T-helper 2 cell treated with Interferon-gamma antibody and Interleukin-4, amounts not matched to agents 5 μg/mL and 100 μg/mL, for 36 hours (primary cell): Measurements from ENCODE around the gene WDR7.
"Not testable (repeated sequence)": the region's sequence is repeated elsewhere in the genome, so short reads cannot be mapped to it uniquely, and the experiment has no call there.

Experiments used
- DNase-seq: peaks from one replicate; pipeline ENCODE4 v3.0.0; 2021; ENCODE audit warnings: low spot score
- H3K27ac Mint-ChIP-seq: one replicate; pipeline ENCODE4 v1.8.0; 2021; ENCODE audit warnings: mild to moderate bottlenecking, mixed read lengths
- H3K27me3 Mint-ChIP-seq: one replicate; pipeline ENCODE4 v1.8.0; 2021; ENCODE audit warnings: low read depth, mixed read lengths
- H3K36me3 Mint-ChIP-seq: one replicate; pipeline ENCODE4 v1.8.0; 2021; ENCODE audit warnings: low read depth, mixed read lengths
- H3K4me1 Mint-ChIP-seq: one replicate; pipeline ENCODE4 v1.8.0; 2021; ENCODE audit warnings: low read depth, mixed read lengths
- H3K4me3 Mint-ChIP-seq: one replicate; pipeline ENCODE4 v1.8.0; 2022; ENCODE audit warnings: mild to moderate bottlenecking, moderate library complexity, mixed read lengths
- H3K9me3 Mint-ChIP-seq: one replicate; pipeline ENCODE4 v1.8.0; 2021; ENCODE audit warnings: mixed read lengths

WDR7 gene

DNA sequence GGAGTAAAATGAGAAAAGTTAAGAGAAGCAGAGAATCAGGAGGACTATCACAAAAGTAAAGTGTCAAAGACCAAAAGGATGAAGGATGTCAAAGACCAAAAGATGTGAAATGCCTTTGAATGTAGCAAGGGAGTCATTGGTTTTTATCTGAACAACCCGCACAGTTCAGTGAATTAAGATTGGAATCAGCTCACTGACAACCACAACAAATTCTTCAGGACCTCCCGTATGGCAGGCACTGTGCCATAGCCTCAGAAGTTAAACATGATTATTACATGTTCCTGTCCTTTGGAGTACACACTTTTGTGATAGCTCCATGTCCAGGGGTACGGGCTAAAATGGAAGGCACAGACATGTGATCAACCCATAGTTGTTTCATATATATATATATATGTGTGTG is 7.8 kb upstream of the WDR7 start:
- Mint-ChIP-seq H3K27me3 (no peaks in the 10 kb centered on the region), H3K27ac (no peak overlapping the region), H3K4me1 (peaks cover 28% of the 10 kb centered on the region), H3K36me3 (peaks cover 7% of the 10 kb centered on the region), H3K4me3 (no peak overlapping the region), H3K9me3 (no peaks in the 10 kb centered on the region)
- no peak for DNase-seq

DNA sequence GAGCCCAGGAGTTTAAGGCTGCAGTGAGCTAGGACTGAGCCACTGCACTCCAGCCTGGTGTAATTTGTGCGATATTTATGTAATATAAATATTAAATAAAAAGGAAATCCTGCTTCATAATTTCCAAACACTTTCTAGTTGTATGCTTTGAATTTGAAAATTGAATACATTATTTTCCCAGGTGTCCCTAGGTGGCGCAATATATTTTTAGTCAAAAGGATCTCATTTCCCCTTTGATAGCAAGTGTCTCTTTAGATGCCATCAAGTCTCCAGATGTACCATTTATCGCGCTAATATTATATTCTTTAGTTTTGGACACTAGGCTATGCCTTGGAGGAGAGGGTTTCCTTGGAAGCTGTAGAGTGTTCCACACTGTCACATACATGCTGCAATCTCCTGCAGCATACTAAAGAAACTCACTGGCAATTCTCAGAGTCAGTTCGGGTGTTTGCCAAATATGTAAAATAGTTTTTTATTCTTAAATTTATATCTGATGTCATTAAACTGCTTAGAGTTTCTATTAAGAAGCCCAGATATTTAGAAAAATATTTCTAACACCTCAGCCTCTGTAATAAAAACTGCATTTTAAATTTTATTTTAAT is 5.6 kb upstream of the WDR7 start:
- Mint-ChIP-seq H3K27me3 (no peaks in the 10 kb centered on the region), H3K36me3 (no peaks in the 10 kb centered on the region), H3K4me1 (peaks cover 28% of the 10 kb centered on the region), H3K27ac (no peak overlapping the region), H3K9me3 (no peaks in the 10 kb centered on the region), H3K4me3 (no peak overlapping the region)
- no peak for DNase-seq

DNA sequence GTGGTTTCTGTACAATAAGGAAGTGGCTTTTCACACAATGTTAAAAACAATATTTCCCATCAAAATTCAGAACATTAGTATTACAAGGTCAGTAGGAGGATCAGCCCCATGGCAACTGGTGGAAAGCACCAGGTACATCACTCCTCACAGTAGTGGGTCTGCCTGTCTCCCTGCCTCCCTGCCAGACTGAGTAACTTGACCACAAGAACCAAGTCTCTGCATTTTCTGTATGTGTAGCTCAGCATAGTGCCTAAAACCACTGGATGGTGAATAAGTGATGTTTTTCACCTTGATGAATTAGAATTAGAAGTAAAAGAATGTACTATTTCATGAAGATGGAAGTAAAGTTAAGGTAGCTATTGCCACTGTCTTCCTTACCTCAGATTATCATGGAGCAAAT is 4.1 kb upstream of the WDR7 start:
- peak overlapping the region; percentile 41 for H3K4me3 Mint-ChIP-seq
- no peak for DNase-seq
- peak overlapping the region; percentile 28 for H3K27ac Mint-ChIP-seq
- peaks cover 35% of the 10 kb centered on the region for H3K4me1 Mint-ChIP-seq
- no peaks in the 10 kb centered on the region for H3K9me3 Mint-ChIP-seq
- H3K27me3 Mint-ChIP-seq, result no peaks in the 10 kb centered on the region
- peaks cover 3% of the 10 kb centered on the region for H3K36me3 Mint-ChIP-seq

DNA sequence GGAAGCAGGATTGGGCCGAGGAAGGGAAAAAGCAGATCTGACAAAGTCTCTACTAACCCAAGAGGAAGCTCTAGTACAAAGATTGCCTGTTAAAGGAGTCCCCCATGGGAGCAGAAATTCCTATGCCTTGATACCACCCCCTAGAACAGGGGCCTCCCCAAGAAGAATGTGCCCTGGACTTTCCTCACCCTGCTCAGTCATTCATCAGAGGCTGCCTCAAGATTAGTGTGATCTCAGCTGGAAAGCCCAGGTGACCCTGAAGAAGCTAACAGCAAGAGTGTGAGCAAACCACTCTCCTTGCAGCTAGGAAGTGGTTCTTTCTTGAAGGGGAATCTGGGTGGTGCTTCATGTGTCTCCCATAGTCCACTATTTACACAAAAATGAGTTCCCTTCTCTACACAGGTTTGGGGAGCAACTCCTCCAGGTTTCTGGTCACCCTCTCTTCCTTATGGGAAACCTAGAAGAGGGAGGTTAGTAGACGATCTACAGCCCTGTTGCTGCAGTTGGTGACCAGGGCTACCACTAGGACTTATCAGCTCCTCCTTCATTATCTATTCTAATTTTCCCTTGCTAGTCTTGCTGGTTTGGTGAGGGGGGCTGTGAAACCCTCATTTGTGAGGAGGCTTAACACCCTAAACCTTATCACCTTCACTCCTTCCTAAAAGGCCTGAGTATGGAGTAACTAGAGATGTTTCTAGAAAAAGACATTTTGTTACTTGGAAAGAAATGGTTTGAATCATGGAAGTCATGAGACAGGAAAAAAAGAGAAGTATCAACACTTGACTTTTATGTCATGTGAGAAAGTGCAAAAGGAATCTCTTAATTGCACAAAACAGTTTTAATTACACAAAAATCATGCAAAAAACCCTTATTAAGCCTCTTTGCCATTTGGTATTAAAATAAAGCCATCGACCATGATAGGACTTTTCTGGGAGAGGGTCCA is 2.9 kb upstream of the WDR7 start:
- Mint-ChIP-seq H3K27ac (no peak overlapping the region), H3K4me1 (peaks cover 39% of the 10 kb centered on the region), H3K27me3 (no peaks in the 10 kb centered on the region), H3K4me3 (no peak overlapping the region), H3K9me3 (no peaks in the 10 kb centered on the region), H3K36me3 (peaks cover 5% of the 10 kb centered on the region)
- DNase-seq, result no peak

DNA sequence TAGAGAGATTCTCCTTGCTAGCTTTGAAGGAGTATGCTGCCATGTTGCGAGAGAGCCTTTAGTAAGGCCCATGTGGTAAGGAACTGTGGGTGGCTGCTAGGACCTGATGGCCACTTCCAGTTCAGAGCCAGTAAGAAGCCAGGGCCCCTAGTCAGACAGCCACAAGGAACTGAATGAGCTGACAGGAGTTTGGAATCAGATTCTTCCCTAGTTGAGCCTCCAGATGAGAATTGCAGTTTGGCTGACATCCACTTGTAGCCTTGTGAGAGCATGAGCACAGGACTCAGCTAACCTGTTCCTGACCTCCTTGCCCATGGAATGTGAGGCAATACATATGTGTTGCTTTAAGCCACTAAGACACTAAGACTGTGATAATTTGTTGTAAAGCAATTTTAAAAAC is 1.2 kb upstream of the WDR7 start:
- no peak overlapping the region for H3K27ac Mint-ChIP-seq
- H3K27me3 Mint-ChIP-seq, result no peaks in the 10 kb centered on the region
- peaks cover 11% of the 10 kb centered on the region for H3K9me3 Mint-ChIP-seq
- peaks cover 51% of the 10 kb centered on the region for H3K4me1 Mint-ChIP-seq
- no peak for DNase-seq
- peaks cover 14% of the 10 kb centered on the region for H3K36me3 Mint-ChIP-seq
- H3K4me3 Mint-ChIP-seq, result no peak overlapping the region

DNA sequence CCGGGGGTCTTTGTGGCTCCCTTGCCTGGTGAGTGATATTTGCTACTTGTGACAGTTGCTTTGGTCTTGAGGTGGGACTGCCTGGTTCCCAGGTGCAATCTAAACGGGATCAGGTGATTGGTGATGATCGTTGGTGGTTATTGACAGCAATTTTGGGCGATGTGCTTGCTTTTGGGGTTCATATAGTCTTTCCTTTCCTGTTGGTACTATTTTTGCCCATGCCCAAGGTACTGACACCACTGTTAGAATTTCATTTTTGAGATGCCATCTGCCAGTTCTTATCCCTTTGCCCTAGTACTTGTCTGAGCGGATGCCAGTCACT is 573 bp downstream of the WDR7 start:
- Mint-ChIP-seq H3K27me3 (no peaks in the 10 kb centered on the region), H3K36me3 (peaks cover 15% of the 10 kb centered on the region), H3K9me3 (peaks cover 11% of the 10 kb centered on the region), H3K4me3 (peak overlapping the region; percentile 94), H3K27ac (peak overlapping the region; percentile 88), H3K4me1 (peaks cover 56% of the 10 kb centered on the region)
- DNase-seq, result no peak

DNA sequence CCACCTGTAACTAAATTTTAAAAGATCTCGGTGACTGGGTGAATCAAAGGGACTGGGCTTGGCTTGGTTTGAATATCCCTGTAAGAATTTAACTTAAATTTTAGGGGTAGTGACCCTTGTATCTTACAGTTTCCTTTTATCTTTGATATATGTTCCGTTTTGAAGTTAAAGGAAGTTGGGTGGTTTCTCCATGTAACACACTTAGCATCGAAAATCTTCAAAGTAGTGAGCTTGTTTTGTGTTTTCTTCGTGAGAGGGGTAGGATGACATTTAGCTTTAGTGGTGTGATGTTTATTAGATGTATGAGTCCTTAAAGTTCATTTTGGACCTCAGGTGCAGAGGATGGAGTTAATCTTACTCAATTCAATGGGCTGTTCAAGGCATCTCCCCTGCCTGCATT is 1.6 kb downstream of the WDR7 start:
- H3K4me3 Mint-ChIP-seq, result peak overlapping the region; percentile 81
- H3K27me3 Mint-ChIP-seq, result no peaks in the 10 kb centered on the region
- peaks cover 47% of the 10 kb centered on the region for H3K4me1 Mint-ChIP-seq
- peaks cover 11% of the 10 kb centered on the region for H3K9me3 Mint-ChIP-seq
- peak overlapping the region; percentile 85 for H3K27ac Mint-ChIP-seq
- H3K36me3 Mint-ChIP-seq, result peaks cover 16% of the 10 kb centered on the region
- DNase-seq, result no peak

DNA sequence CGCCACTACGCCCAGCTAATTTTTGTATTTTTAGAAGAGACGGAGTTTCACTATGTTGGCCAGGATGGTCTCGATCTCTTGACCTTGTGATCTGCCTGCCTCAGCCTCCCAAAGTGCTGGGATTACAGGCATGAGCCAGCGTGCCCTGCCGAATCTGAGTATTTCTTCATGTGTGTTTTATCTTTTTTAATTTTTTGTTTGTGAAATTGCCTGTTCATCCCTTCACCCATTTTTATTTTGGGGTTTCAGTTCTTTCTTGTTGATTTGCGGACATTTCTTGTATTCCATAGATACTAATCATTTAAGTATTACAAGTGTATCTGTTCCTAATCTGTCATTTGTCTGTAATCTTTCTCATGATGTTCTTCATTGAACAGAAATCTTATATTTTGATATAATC is 3.1 kb downstream of the WDR7 start:
- Mint-ChIP-seq H3K4me1 (peaks cover 45% of the 10 kb centered on the region), H3K4me3 (peak overlapping the region; percentile 27), H3K36me3 (peaks cover 16% of the 10 kb centered on the region), H3K9me3 (peaks cover 11% of the 10 kb centered on the region)
- H3K27me3 Mint-ChIP-seq, H3K27ac Mint-ChIP-seq, DNase-seq: not testable (repeated sequence)

DNA sequence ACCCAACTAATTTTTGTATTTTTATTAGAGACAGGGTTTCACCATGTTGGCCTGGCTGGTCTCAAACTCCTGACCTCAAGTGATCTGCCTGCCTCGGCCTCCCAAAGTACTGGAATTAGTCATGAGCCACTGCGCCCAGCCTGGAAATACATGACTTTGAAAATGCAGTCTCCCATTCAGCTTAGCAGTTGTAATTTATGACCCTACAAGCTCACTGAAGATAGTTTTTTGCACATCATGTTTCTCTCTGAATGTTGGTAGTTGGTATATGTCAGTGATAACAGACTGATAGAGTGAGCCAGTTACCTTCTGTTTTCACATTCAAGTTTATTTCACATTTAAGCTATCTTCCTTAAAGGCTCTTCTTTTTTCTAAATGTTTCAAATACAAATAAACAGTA is 7.1 kb downstream of the WDR7 start:
- H3K4me3 Mint-ChIP-seq, result no peak overlapping the region
- no peak for DNase-seq
- peaks cover 11% of the 10 kb centered on the region for H3K9me3 Mint-ChIP-seq
- no peak overlapping the region for H3K27ac Mint-ChIP-seq
- no peaks in the 10 kb centered on the region for H3K27me3 Mint-ChIP-seq
- peaks cover 16% of the 10 kb centered on the region for H3K36me3 Mint-ChIP-seq
- H3K4me1 Mint-ChIP-seq, result peaks cover 40% of the 10 kb centered on the region

DNA sequence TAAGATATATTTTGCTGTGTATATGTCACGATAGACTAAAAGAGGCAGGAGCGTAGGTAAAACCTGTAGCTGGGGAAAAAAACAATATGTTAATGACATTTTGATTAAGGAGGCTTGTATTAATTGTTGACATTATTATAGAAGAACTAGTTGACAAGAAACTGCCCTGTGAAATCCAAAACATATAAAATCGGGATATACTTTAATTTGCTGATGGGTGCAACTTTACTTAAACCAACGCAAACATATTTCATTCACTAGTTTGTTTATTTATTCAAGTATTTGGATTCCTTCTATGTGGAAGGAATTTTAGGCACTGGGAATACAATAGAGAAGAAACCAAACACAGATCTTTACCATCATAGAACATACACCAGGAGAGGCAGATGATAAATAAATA is 8.0 kb downstream of the WDR7 start:
- H3K36me3 Mint-ChIP-seq, result peaks cover 11% of the 10 kb centered on the region
- H3K4me1 Mint-ChIP-seq, result peaks cover 35% of the 10 kb centered on the region
- no peak for DNase-seq
- no peak overlapping the region for H3K27ac Mint-ChIP-seq
- no peaks in the 10 kb centered on the region for H3K27me3 Mint-ChIP-seq
- no peak overlapping the region for H3K4me3 Mint-ChIP-seq
- H3K9me3 Mint-ChIP-seq, result peaks cover 7% of the 10 kb centered on the region

DNA sequence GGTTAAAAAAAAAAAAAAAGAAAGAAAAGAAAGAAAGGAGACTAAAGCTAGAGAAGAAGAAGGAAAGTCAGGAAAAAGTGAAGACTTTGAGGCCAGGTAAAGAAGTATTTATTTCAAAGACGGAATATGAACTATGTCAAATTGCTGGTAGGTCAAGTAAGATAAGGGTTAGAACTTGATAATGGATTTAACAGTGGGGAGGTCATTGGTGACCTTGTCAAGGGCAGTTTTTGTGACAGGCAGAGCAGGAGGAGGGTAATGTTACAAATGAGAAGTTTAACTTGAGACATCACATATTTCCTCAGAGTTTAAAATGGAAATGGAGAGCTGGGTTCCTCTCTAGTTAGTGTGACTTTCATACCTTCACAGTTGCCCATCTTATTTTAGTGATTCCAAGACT is 9.5 kb downstream of the WDR7 start:
- no peak for DNase-seq
- H3K9me3 Mint-ChIP-seq, result no peaks in the 10 kb centered on the region
- H3K4me3 Mint-ChIP-seq, result no peak overlapping the region
- H3K4me1 Mint-ChIP-seq, result peaks cover 21% of the 10 kb centered on the region
- H3K27me3 Mint-ChIP-seq, result no peaks in the 10 kb centered on the region
- no peak overlapping the region for H3K27ac Mint-ChIP-seq
- H3K36me3 Mint-ChIP-seq, result peaks cover 7% of the 10 kb centered on the region

DNA sequence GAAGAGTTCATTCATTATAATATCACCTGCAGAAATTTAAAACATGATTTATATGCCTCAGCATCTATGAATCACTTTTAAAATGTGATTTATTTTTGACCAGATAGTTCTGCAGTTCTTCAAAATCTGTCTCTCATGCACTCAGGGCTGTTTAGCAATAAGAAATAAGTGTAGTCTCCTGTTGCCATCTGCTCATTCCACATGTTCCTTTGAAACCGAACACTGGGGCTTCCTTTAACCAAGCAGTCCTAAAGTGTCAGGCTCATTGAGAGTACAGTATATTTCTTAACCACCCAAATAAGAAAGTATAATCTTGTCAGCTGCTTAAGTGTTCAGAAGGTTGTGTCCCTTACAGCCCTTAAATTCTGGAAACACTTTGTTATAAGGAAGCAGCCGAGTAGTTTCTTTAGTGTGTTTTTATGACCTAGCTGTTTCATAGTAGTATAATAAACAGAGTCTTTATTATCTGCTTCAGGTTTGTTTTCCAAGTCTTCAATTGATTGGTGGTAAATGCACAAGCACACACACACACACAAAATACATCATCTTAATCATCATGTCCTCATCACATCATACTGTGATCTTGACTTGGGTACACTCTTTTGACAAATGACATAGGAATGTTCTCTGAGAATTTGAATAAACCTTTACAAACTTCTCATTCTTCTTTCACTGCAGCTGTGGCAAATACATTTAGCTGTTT is 10.4 kb downstream of the WDR7 start:
- Mint-ChIP-seq H3K4me1 (peaks cover 20% of the 10 kb centered on the region), H3K27me3 (no peaks in the 10 kb centered on the region), H3K27ac (no peak overlapping the region), H3K9me3 (no peaks in the 10 kb centered on the region), H3K36me3 (peaks cover 5% of the 10 kb centered on the region), H3K4me3 (no peak overlapping the region)
- DNase-seq, result no peak

DNA sequence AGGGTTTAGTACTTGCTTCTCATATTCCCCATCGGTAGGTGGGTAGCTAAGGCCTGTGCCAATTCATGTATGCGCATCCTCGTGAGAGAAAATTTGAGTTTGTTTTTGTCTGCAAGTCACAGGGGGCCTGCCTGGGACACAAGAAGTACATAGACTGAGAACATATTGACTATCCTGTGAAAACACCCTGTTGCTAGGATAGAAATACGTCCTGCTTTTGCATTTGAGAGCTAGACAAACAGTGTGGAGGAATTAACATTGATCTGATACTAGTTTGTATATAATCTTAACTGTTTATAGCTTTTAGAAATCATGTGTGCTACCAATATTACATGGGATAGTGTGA is 10.9 kb downstream of the WDR7 start:
- no peaks in the 10 kb centered on the region for H3K9me3 Mint-ChIP-seq

DNA sequence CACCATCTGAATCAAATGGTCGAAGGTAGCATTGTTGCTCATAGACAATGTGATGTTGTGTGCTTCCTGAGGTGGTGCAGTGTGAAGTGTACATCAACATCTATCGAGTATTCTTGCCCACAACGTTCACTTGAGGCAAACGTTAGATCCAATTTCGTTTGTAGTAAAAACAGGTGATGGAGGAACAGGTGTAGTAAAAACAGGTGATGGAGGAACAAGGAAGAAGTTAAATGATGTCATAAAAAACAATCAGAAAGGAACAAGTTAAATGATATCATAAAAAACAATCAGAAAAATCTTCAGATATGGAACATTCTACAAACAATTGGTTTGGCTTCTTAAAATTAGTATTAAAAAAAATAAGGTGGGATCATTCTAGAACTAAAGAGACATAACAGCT is 11.3 kb downstream of the WDR7 start:
- Mint-ChIP-seq H3K27ac (no peak overlapping the region), H3K27me3 (no peaks in the 10 kb centered on the region), H3K4me1 (peaks cover 19% of the 10 kb centered on the region), H3K4me3 (no peak overlapping the region), H3K36me3 (peaks cover 5% of the 10 kb centered on the region), H3K9me3 (no peaks in the 10 kb centered on the region)
- no peak for DNase-seq

More for the DNA sequence above, 10.9 kb downstream of the WDR7 start:
- Mint-ChIP-seq H3K27ac (no peak overlapping the region), H3K27me3 (no peaks in the 10 kb centered on the region), H3K4me1 (peaks cover 19% of the 10 kb centered on the region), H3K36me3 (peaks cover 5% of the 10 kb centered on the region), H3K4me3 (no peak overlapping the region)
- DNase-seq, result no peak
